ENCODE data around the gene DHPS. TPM values are rescaled to one million over a fixed set of nuclear protein-coding genes. Genes with fewer than 3 reads are reported as not detected.
"Not testable (repeated sequence)": the region's sequence is repeated elsewhere in the genome, so short reads cannot be mapped to it uniquely, and the experiment has no call there.

Gene DHPS
- total and polyA plus RNA-seq, 4 donors, result 65.0 to 80.8 (median 74.7) TPM

GRCh38 chr19:12727745-12728433, 46.2 kb upstream of the DHPS start:
- ATAC-seq (ENCODE audit: insufficient read depth, low FRiP score) (no peak), DNase-seq (no peak)
- H3K27me3 ChIP-seq (ENCODE audit: control insufficient read depth in 3 of 3, insufficient read depth in 3 of 3, low read length in 2 of 3), result no peaks in the 10 kb centered on the region

GRCh38 chr19:12726988-12727316, 45.3 kb upstream of the DHPS start:
- H3K4me3 ChIP-seq, result no peak overlapping the region
- H3K4me1 ChIP-seq (ENCODE audit: control insufficient read depth in 5 of 5, insufficient read depth in 5 of 5, low read length in 5 of 5), result peaks cover 0 to 14% (median 5%) of the 10 kb centered on the region in 5 donors
- 97 to 100% methylated on average over 2 of the region's 2 CpGs for WGBS, 2 donors
- no peak for TF ChIP-seq CTCF (IDR thresholded peaks at IDR 0.05; ENCODE audit: control extremely low read depth, extremely low read depth)
- ATAC-seq (ENCODE audit: insufficient read depth, low FRiP score) (no peak), DNase-seq (no peak)
- H3K27me3 ChIP-seq (ENCODE audit: control insufficient read depth in 3 of 3, insufficient read depth in 3 of 3, low read length in 2 of 3), result no peaks in the 10 kb centered on the region
- peaks cover 4 to 28% (median 16%) of the 10 kb centered on the region in 4 donors for H3K36me3 ChIP-seq (ENCODE audit: control insufficient read depth in 4 of 4, insufficient read depth in 4 of 4, low read length in 4 of 4)
- no peak overlapping the region for H3K27ac ChIP-seq (ENCODE audit: low read depth in 1 of 2, low read length in 1 of 2)
- no peaks in the 10 kb centered on the region for H3K9me3 ChIP-seq (ENCODE audit: control insufficient read depth in 4 of 4, insufficient read depth in 3 of 4, low read length in 3 of 4)
- no peak overlapping the region for H3K9ac ChIP-seq (ENCODE audit: insufficient read depth in 1 of 2, low read length in 2 of 2)

More at GRCh38 chr19:12727745-12728433, 46.2 kb upstream of the DHPS start:
- H3K4me3 ChIP-seq, result no peak overlapping the region
- H3K27ac ChIP-seq (ENCODE audit: low read depth in 1 of 2, low read length in 1 of 2), result no peak overlapping the region
- no peak for TF ChIP-seq CTCF (IDR thresholded peaks at IDR 0.05; ENCODE audit: control extremely low read depth, extremely low read depth)
- H3K36me3 ChIP-seq (ENCODE audit: control insufficient read depth in 4 of 4, insufficient read depth in 4 of 4, low read length in 4 of 4), result peaks cover 4 to 28% (median 22%) of the 10 kb centered on the region in 4 donors
- H3K4me1 ChIP-seq (ENCODE audit: control insufficient read depth in 5 of 5, insufficient read depth in 5 of 5, low read length in 5 of 5), result peaks cover 1 to 23% (median 9%) of the 10 kb centered on the region in 5 donors
- 97 to 98% methylated on average over 9 of the region's 9 CpGs for WGBS, 2 donors
- no peak overlapping the region for H3K9ac ChIP-seq (ENCODE audit: insufficient read depth in 1 of 2, low read length in 2 of 2)
- no peaks in the 10 kb centered on the region for H3K9me3 ChIP-seq (ENCODE audit: control insufficient read depth in 4 of 4, insufficient read depth in 3 of 4, low read length in 3 of 4)

- H3K27ac ChIP-seq (ENCODE audit: low read depth in 1 of 2, low read length in 1 of 2); H3K9me3 ChIP-seq (ENCODE audit: control insufficient read depth in 4 of 4, insufficient read depth in 3 of 4, low read length in 3 of 4); DNase-seq; H3K27me3 ChIP-seq (ENCODE audit: control insufficient read depth in 3 of 3, insufficient read depth in 3 of 3, low read length in 2 of 3); H3K9ac ChIP-seq (ENCODE audit: insufficient read depth in 1 of 2, low read length in 2 of 2); ATAC-seq (ENCODE audit: insufficient read depth, low FRiP score); H3K4me3 ChIP-seq: not testable (repeated sequence)
- WGBS, 2 donors, result 95 to 98% methylated on average over 10 of the region's 10 CpGs
- Histone ChIP-seq H3K36me3 (ENCODE audit: control insufficient read depth in 4 of 4, insufficient read depth in 4 of 4, low read length in 4 of 4) (peaks cover 3 to 19% (median 9%) of the 10 kb centered on the region in 4 donors), H3K4me1 (ENCODE audit: control insufficient read depth in 5 of 5, insufficient read depth in 5 of 5, low read length in 5 of 5) (peaks cover 0 to 17% (median 5%) of the 10 kb centered on the region in 5 donors)
These were observed 43.9 kb upstream of the DHPS start for GRCh38 chr19:12725612-12726011.

- DNase-seq (peak; percentile 80 to 84 (median 82)), ATAC-seq (ENCODE audit: insufficient read depth, low FRiP score) (peak; percentile 28)
- Histone ChIP-seq H3K4me3 (peak within 1 kb of the TSS; percentile 35), H3K27me3 (ENCODE audit: control insufficient read depth in 3 of 3, insufficient read depth in 3 of 3, low read length in 2 of 3) (no peaks in the 10 kb centered on the region), H3K36me3 (ENCODE audit: control insufficient read depth in 4 of 4, insufficient read depth in 4 of 4, low read length in 4 of 4) (peaks cover 0 to 7% (median 5%) of the 10 kb centered on the region in 4 donors), H3K4me1 (ENCODE audit: control insufficient read depth in 5 of 5, insufficient read depth in 5 of 5, low read length in 5 of 5) (peaks cover 0 to 25% (median 10%) of the 10 kb centered on the region in 5 donors), H3K9me3 (ENCODE audit: control insufficient read depth in 4 of 4, insufficient read depth in 3 of 4, low read length in 3 of 4) (no peaks in the 10 kb centered on the region), H3K27ac (ENCODE audit: low read depth in 1 of 2, low read length in 1 of 2) (peak within 1 kb of the TSS; percentile 37 to 82), H3K9ac (ENCODE audit: insufficient read depth in 1 of 2, low read length in 2 of 2) (peak within 1 kb of the TSS; percentile 57 to 61)
- WGBS, 2 donors, result 3 to 6% methylated on average over 28 of the region's 28 CpGs
- no peak for TF ChIP-seq CTCF (IDR thresholded peaks at IDR 0.05; ENCODE audit: control extremely low read depth, extremely low read depth)
These were observed 42.2 kb upstream of the DHPS start, which contains the start of gene TNPO2 for GRCh38 chr19:12723641-12724426. TSS of gene TNPO2 (minus strand) at chr19:12723932. CDS start at chr19:12720977, 2,955 bp downstream.
